ENCODE results near the gene GMPS.

DNA sequence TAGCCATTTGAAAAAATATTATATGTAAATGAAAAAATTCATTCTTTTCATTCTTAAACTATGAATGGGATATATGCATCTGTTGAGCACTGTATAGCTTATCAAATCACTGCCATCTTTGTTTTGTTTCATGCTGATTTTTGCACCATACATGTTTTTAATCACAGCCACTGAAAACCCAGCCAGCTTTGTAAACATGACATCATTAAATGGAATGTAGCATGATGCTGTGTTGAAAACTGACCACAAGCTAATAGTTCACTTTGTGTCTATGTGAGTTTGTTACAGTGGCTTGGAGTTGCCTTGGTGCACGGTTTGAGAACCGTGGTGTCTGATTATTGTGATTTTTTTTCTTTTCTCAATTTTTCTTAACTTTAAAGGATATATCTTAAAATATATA lies 75.7 kb downstream of the GMPS start:
- TF ChIP-seq CTCF (conservative IDR thresholded peaks at IDR 0.05; ENCODE audit: low read length) (no peak), EZH2phosphoT487 (IDR thresholded peaks at IDR 0.05; ENCODE audit: borderline replicate concordance) (no peak)

Measured in Loucy (cell line).